Loucy (cell line): ENCODE results near the gene MCC.

Experiments used
- H2AFZ ChIP-seq: fragments of 200-600 bp; sonication (generic); 2 replicates; pipeline ENCODE4 v1.6.0; 2016; ENCODE audit warnings: antibody characterized with exemption, mild to moderate bottlenecking, low read length, moderate library complexity
- H3F3A ChIP-seq: fragments of 200-600 bp; 2 replicates; pipeline ENCODE4 v1.6.0; 2016; ENCODE audit warnings: antibody characterized with exemption, low read depth, mild to moderate bottlenecking
- H3K27me3 ChIP-seq: fragments of 200-600 bp; sonication (generic); 2 replicates; pipeline ENCODE4 v1.6.1; 2014; ENCODE audit warnings: low read length, mild to moderate bottlenecking; ENCODE audit not compliant: insufficient read depth, poor library complexity, severe bottlenecking
- H3K36me3 ChIP-seq: fragments of 200-600 bp; sonication (generic); 2 replicates; pipeline ENCODE4 v1.6.1; 2016; ENCODE audit warnings: low read length; ENCODE audit not compliant: insufficient read depth
- H3K4me1 ChIP-seq: fragments of 200-600 bp; sonication (generic); 2 replicates; pipeline ENCODE4 v1.5.1; 2014; ENCODE audit warnings: low read length, mild to moderate bottlenecking; ENCODE audit not compliant: insufficient read depth, poor library complexity, severe bottlenecking
- H3K4me2 ChIP-seq: fragments of 200-600 bp; sonication (generic); 2 replicates; pipeline ENCODE4 v1.6.0; 2014; ENCODE audit warnings: antibody characterized with exemption, low read length, low read depth, mild to moderate bottlenecking; ENCODE audit not compliant: poor library complexity, severe bottlenecking
- H3K4me3 ChIP-seq: fragments of 200-600 bp; sonication (generic); 2 replicates; pipeline ENCODE4 v1.5.1; 2014; ENCODE audit warnings: low read length, mild to moderate bottlenecking, mixed read lengths; ENCODE audit not compliant: poor library complexity, severe bottlenecking
- H3K79me2 ChIP-seq: fragments of 200-600 bp; sonication (generic); 2 replicates; pipeline ENCODE4 v1.6.1; 2014; ENCODE audit warnings: low read length; ENCODE audit not compliant: insufficient read depth
- H3K9ac ChIP-seq: fragments of 200-600 bp; sonication (generic); 2 replicates; pipeline ENCODE4 v1.6.0; 2014; ENCODE audit warnings: mild to moderate bottlenecking, low read depth, low read length, moderate library complexity; ENCODE audit not compliant: poor library complexity, severe bottlenecking
- H3K9me2 ChIP-seq: fragments of 200-600 bp; sonication (generic); replicated peaks from 2 replicates; pipeline ENCODE4 v1.6.1; 2016; ENCODE audit warnings: low read depth, low read length, mixed read lengths
- H3K9me3 ChIP-seq: fragments of 200-600 bp; sonication (generic); 2 replicates; pipeline ENCODE4 v1.6.1; 2014; ENCODE audit warnings: mild to moderate bottlenecking, antibody characterized with exemption, low read length, low read depth; ENCODE audit not compliant: insufficient read depth
- H4K20me1 ChIP-seq: fragments of 200-600 bp; sonication (generic); 2 replicates; pipeline ENCODE4 v1.6.0; 2014; ENCODE audit warnings: antibody characterized with exemption, low read length, mild to moderate bottlenecking; ENCODE audit not compliant: insufficient read depth, poor library complexity, severe bottlenecking
- EZH2phosphoT487 ChIP-seq: fragments of 200-600 bp; IDR thresholded peaks from 2 replicates; pipeline ENCODE4 v1.6.1; 2018; ENCODE audit warnings: antibody characterized with exemption, mild to moderate bottlenecking, moderate library complexity, borderline replicate concordance
- TF ChIP-seq, protein P1 (sequence below): fragments of 200-600 bp; sonication (generic); conservative IDR thresholded peaks from 2 replicates; pipeline ENCODE4 v1.5.1; 2014; ENCODE audit warnings: mild to moderate bottlenecking, antibody characterized with exemption, low read length

Gene MCC

DNA sequence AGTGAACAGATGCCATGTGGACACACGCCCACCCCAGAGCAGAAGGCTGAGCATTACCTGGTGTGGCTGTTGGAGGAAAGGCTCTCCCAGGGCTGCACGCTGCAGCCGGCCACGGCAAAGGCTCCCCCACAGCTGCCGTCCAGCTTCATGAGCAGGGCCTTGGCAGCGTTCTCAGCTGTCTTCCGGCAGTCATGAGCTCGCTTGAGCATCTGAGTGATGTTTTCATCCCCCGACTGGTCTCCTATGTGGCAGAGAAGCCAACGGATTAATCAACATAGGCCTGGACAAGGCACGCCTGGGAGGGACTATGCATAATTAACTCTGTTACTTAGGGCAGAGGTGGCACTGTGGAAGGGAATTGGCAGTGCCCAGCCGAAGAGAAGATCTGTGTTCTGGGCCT is 424.3 kb downstream of the MCC start:
- H3K9me2 ChIP-seq = no peaks in the 10 kb centered on the region
- H2AFZ ChIP-seq = no peak overlapping the region
- peaks cover 9% of the 10 kb centered on the region; the same call in 1 of the 2 replicates for H3K36me3 ChIP-seq
- no peaks in the 10 kb centered on the region for H3K27me3 ChIP-seq
- H3K79me2 ChIP-seq = no peaks in the 10 kb centered on the region
- no peak overlapping the region for H3K4me2 ChIP-seq
- no peak overlapping the region for H3K4me3 ChIP-seq
- H4K20me1 ChIP-seq = no peaks in the 10 kb centered on the region
- TF ChIP-seq, protein P1, sequence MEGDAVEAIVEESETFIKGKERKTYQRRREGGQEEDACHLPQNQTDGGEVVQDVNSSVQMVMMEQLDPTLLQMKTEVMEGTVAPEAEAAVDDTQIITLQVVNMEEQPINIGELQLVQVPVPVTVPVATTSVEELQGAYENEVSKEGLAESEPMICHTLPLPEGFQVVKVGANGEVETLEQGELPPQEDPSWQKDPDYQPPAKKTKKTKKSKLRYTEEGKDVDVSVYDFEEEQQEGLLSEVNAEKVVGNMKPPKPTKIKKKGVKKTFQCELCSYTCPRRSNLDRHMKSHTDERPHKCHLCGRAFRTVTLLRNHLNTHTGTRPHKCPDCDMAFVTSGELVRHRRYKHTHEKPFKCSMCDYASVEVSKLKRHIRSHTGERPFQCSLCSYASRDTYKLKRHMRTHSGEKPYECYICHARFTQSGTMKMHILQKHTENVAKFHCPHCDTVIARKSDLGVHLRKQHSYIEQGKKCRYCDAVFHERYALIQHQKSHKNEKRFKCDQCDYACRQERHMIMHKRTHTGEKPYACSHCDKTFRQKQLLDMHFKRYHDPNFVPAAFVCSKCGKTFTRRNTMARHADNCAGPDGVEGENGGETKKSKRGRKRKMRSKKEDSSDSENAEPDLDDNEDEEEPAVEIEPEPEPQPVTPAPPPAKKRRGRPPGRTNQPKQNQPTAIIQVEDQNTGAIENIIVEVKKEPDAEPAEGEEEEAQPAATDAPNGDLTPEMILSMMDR = no peak
- TF ChIP-seq EZH2phosphoT487 = no peak
- H3K4me1 ChIP-seq = peaks cover 19% of the 10 kb centered on the region
- H3K9me3 ChIP-seq = no peaks in the 10 kb centered on the region
- H3K9ac ChIP-seq = no peak overlapping the region
- H3F3A ChIP-seq = no peaks in the 10 kb centered on the region

DNA sequence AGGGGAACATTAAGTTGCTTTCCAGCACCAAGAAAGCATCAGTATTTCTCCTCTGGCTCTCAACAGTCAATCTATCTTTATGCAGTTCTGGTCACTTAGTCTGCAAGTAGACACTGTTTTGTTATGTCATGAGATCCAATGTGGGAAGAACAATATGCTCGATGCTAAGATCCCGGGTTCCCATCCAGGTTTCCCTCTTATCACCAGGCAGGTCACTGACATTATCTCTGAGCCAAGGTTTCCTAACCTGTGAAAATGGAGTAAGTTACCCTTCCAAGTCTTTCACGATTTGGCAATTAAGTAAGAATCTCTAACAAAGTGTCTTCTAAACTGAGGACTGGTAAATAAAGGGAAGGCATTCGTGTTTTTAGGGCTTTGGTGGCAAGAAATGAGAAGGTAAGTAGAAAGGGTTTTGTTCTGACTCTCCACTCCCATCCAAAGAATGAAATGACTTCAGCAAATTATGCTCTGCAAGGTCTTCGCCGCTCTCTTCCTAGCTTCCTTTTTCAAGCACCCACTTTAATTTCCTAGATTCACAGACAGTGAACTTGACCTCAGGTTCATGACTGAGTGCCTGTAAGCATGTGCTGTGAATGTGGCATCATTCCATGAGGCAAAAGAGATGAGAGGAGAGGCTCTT is 425.3 kb downstream of the MCC start:
- Histone ChIP-seq H3F3A (no peaks in the 10 kb centered on the region), H3K4me2 (peak overlapping the region; percentile 56), H3K27me3 (no peaks in the 10 kb centered on the region), H3K9me3 (no peaks in the 10 kb centered on the region), H4K20me1 (no peaks in the 10 kb centered on the region), H3K79me2 (no peaks in the 10 kb centered on the region), H3K9ac (no peak overlapping the region), H2AFZ (no peak overlapping the region), H3K4me3 (peak overlapping the region; percentile 35), H3K36me3 (peaks cover 9% of the 10 kb centered on the region; the same call in 1 of the 2 replicates), H3K9me2 (no peaks in the 10 kb centered on the region), H3K4me1 (peaks cover 19% of the 10 kb centered on the region)
- no peak for TF ChIP-seq EZH2phosphoT487
- TF ChIP-seq, protein P1 = no peak

DNA sequence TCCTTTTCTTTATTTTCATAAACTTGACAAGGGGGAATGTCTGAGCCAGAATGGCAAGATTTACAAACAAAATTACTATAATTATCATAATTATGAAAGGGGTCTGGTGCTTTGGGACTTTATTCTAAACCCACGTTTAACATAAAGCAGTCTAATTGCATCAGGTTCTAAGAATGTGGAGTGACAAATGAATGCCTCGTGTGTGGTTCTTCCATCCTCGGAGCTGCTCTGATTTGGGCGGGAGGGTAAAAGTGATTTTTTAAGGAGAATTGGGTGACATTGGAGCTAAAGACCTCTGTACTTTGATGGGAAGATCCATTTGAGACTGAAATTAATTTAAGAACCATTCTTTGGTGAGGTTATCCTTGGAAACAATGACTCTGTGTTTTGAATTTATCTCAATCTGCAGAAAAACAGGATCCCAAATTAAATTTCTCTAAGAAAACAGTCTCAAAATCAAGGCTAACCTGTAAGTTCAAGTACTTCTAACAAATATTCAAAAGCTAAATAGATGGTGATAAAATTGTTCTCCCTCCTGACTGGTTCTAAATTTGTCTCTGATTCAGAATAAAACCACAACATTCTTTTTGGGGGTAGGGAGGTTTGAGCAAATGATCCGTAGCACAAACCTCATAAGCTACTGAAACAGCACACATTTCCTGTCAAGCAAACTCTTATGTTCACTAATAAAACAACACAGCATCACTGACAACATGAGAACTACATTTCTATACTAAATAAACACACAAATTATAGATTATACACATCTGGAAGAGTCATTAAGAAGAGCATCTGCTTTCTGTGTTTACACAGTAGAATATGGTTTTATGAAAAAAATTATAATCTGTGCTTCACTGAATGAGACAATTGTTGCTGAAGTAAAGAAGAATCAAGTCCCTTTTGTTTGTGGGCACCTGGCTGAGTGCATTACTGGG is 426.1 kb downstream of the MCC start:
- Histone ChIP-seq H3K4me2 (peak overlapping the region; percentile 56), H3K9me2 (no peaks in the 10 kb centered on the region), H3K4me3 (peak overlapping the region; percentile 35), H3K9me3 (no peaks in the 10 kb centered on the region), H3K9ac (no peak overlapping the region), H3K36me3 (peaks cover 4% of the 10 kb centered on the region; the same call in 1 of the 2 replicates), H4K20me1 (no peaks in the 10 kb centered on the region), H3K27me3 (no peaks in the 10 kb centered on the region), H3K79me2 (no peaks in the 10 kb centered on the region), H2AFZ (no peak overlapping the region), H3K4me1 (peaks cover 19% of the 10 kb centered on the region), H3F3A (no peaks in the 10 kb centered on the region)
- TF ChIP-seq EZH2phosphoT487 = no peak
- TF ChIP-seq, protein P1 = no peak
